H1 (cell line): Measurements from ENCODE around the gene DCUN1D2. TPM values are rescaled to one million over a fixed set of nuclear protein-coding genes. Genes with fewer than 3 reads are reported as not detected.

Experiments
- FOSL1 ChIP-seq: IDR thresholded peaks from 2 replicates; pipeline ENCODE4 v1.6.1; 2011; ENCODE audit warnings: mild to moderate bottlenecking, low read depth, low read length, moderate library complexity; ENCODE audit not compliant: insufficient read depth
- polyA plus RNA-seq, 7 experiments: library from polyadenylated mRNA; depleted of rRNA in 3 of 7; stranded (reverse) in 5 of 7; unstranded in 2 of 7; fragments of >200 nt in 5 of 7; fragments of 200-250 nt in 2 of 7; gene quantifications; 1 replicate in 5 of 7; 2 replicates in 1 of 7; 4 replicates in 1 of 7; pipeline versions ENCODE4 v1.2.1 to v1.2.3, GENCODE V29; 2011 to 2013; ENCODE audit warnings: missing spikeins in 2 of 7, mixed read lengths in 2 of 7
- total RNA-seq: library from RNA; stranded (reverse); fragmentation: NEBNext Ultra II Directional; extraction: Animal tissue kit (Norgen Biotek cat#: 25700); gene quantifications from 2 replicates; pipeline ENCODE4 v1.2.1, GENCODE V29; 2021

The DCUN1D2 gene
- total and polyA plus RNA-seq, 2 of the 8 experiments (the other 6 are each of a cell fraction or from before 2014, with no cell fraction given): 19.5 to 35.3 TPM

DNA sequence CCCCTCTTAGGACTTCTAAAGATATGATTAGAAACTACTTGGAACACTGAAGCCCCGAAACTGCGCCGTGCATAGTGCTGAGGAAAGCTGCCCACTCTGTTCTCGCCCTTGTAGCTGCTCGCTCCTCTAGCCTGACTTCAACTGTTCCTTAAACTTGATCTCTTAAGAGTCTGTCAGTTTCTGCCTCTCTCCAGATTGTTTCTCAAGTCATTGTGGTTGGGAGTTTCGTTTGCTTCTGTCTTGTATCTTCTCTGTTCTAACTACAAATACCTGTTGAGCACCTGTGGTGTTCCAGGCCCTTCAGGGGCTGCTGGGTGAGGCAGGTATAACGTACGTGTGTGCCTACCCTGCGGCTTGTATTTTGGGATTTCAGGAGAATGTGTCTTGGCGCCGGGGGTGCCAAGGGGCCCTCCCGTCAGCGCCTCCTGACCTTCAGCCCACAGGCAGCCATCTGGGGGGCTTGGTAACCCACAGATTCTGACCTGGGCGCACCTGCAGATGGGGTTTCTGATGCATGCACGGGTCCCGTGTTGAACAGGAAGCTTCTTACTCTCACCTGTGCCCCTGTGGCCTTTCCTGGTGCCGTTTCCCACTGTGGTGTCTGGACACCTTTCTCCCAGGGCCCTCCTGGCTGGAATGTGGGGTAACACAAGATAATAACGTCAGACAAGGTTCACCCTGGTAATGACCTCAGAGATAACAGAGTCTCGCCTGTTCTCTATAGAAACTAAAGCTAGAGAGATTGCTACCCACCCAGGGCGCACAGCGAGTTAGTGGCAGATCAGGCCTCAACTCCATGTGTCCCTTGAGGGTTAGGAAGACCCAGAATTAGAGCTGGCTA lies 17.2 kb upstream of the DCUN1D2 start (continued):
- no peak for TF ChIP-seq FOSL1
- TF ChIP-seq, all 59 proteins: peak for 0
